ENCODE results near the gene MICAL2. TPM values are rescaled to one million over a fixed set of nuclear protein-coding genes. Genes with fewer than 3 reads are reported as not detected.
A peak's percentile ranks its signal among the peaks of the same experiment; 100 is the strongest.

MICAL2 gene
- total and polyA plus RNA-seq, 2 donors (not counting 3 experiments of a cell fraction or from before 2014, with no cell fraction given), result 67.6 to 200 TPM

DNA sequence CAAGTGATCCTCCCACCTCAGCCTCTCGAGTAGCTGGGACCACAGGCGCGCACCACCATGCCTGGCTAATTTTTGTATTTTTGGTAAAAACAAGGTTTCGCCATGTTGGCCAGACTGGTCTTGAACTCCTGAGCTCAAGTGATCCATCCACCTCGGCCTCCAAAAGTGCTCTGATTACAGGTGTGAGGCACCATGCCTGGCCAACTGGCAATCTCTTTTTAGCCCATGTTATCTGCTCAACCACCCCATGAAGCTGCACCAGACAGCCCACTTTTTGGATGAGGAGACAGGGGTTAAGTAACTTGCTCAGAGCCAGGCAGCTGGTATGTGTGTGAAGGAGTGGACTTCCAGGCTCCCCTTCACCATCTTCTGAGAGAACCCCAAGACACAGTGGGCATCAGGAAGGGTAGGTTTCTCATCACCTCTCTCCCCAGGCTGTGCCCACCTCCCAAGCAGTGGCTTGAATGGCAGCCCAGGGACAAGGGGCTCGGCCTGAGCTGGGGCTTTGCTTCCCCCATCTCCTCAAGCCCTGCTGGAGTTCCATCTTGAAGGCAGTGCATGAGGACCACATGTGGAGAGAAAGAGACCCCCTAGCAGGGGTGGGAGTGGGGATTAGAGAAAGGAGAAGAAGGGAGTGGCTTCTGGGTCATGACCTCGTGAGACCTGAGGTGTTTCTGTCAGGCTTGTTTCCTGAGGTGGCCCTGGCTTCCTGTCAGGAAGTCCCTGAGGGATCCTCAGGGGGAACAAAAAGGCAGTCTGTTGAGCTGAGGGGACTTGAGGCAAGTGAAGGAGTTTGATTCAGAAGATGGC is 179.5 kb downstream of the MICAL2 start:
- Histone ChIP-seq H3K4me2 (ENCODE audit: insufficient read depth, low read length) (no peak overlapping the region), H3K27me3 (ENCODE audit: control insufficient read depth in 2 of 2, insufficient read depth in 2 of 2, low read length in 2 of 2) (no peaks in the 10 kb centered on the region), H2AFZ (ENCODE audit: low read depth, low read length) (no peak overlapping the region), H3K79me2 (ENCODE audit: control insufficient read depth, insufficient read depth, low read length) (no peaks in the 10 kb centered on the region), H3K27ac (ENCODE audit: insufficient read depth, low read depth, low read length) (no peak overlapping the region), H4K20me1 (replicated peaks; ENCODE audit: control insufficient read depth, extremely low read depth, insufficient read depth, low read length) (no peaks in the 10 kb centered on the region), H3K36me3 (ENCODE audit: control insufficient read depth in 2 of 2, extremely low read depth in 1 of 2, insufficient read depth in 2 of 2, low read length in 2 of 2) (no peaks in the 10 kb centered on the region), H3K4me3 (replicated peaks in 1 of 3; ENCODE audit: insufficient read depth in 1 of 3, low read depth in 1 of 3, low read length in 3 of 3) (no peak overlapping the region), H3K9me1 (replicated peaks; ENCODE audit: control insufficient read depth, extremely low read depth, insufficient read depth, low read length) (no peaks in the 10 kb centered on the region), H3K9me3 (replicated peaks; ENCODE audit: control insufficient read depth, insufficient read depth, low read length) (no peaks in the 10 kb centered on the region), H3K4me1 (ENCODE audit: control insufficient read depth, extremely low read depth, insufficient read depth, low read length) (peaks cover 37% of the 10 kb centered on the region), H3K9ac (replicated peaks; ENCODE audit: extremely low read depth, insufficient read depth, low read length) (no peak overlapping the region)
- no TSS peak for BruUV-seq (replicated peaks)
- dilution Hi-C loops (cut with MboI; ENCODE audit: extremely low pct_ligation_motif_present, low sequenced_read_pairs), result no loop called here
- FAIRE-seq (peak; percentile 24), DNase-seq (ENCODE audit: low read depth, low spot score) (no peak)
- no peak for TF ChIP-seq EZH2 (IDR thresholded peaks at IDR 0.05; ENCODE audit: borderline replicate concordance, low read depth, low read length, severe bottlenecking)
- TF ChIP-seq POLR2AphosphoS5 (IDR thresholded peaks at IDR 0.05; ENCODE audit: insufficient read depth, low read depth, low read length), result no peak
- no peak for TF ChIP-seq GATA2 (IDR thresholded peaks at IDR 0.05; ENCODE audit: insufficient read depth, insufficient read length, low read depth, low read length)
- no peak for TF ChIP-seq MYC (IDR thresholded peaks at IDR 0.05; ENCODE audit: low read depth, low read length)
- TF ChIP-seq FOS (IDR thresholded peaks at IDR 0.05; ENCODE audit: borderline replicate concordance, insufficient read depth, low read length), result no peak
- TF ChIP-seq JUN (IDR thresholded peaks at IDR 0.05; ENCODE audit: borderline replicate concordance, insufficient read depth, insufficient read length, low read depth), result no peak
- TF ChIP-seq, protein P1, sequence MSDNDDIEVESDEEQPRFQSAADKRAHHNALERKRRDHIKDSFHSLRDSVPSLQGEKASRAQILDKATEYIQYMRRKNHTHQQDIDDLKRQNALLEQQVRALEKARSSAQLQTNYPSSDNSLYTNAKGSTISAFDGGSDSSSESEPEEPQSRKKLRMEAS (IDR thresholded peaks at IDR 0.05; ENCODE audit: insufficient read depth, insufficient read length), result no peak
- TF ChIP-seq POLR2A (IDR thresholded peaks at IDR 0.05; ENCODE audit: low read depth, low read length), result no peak
- TF ChIP-seq, protein P2, sequence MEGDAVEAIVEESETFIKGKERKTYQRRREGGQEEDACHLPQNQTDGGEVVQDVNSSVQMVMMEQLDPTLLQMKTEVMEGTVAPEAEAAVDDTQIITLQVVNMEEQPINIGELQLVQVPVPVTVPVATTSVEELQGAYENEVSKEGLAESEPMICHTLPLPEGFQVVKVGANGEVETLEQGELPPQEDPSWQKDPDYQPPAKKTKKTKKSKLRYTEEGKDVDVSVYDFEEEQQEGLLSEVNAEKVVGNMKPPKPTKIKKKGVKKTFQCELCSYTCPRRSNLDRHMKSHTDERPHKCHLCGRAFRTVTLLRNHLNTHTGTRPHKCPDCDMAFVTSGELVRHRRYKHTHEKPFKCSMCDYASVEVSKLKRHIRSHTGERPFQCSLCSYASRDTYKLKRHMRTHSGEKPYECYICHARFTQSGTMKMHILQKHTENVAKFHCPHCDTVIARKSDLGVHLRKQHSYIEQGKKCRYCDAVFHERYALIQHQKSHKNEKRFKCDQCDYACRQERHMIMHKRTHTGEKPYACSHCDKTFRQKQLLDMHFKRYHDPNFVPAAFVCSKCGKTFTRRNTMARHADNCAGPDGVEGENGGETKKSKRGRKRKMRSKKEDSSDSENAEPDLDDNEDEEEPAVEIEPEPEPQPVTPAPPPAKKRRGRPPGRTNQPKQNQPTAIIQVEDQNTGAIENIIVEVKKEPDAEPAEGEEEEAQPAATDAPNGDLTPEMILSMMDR (IDR thresholded peaks at IDR 0.05; ENCODE audit: extremely low read depth in 1 of 2, insufficient read depth in 1 of 2, low read depth in 1 of 2, low read length in 2 of 2), result no peak
- ChIA-PET POLR2A (no interaction called here), CTCF (interaction anchor here (0.8 to 4.8 kb wide), 31 partner anchors 9 to 1095 kb away, joined by 3 to 102 read pairs (median 5); no protein-coding TSS in a partner anchor)
- intact Hi-C loops (cut with micrococcal nuclease), result loop anchor here (5.0 kb wide), 5 partner anchors 387 to 537 kb away; partner anchors contain the start of gene USP47

Data from endothelial cell of umbilical vein (primary cell).